ENCODE data around the gene TAS1R3.

- no peak for TF ChIP-seq CTCF (IDR thresholded peaks at IDR 0.05)
- TF ChIP-seq POLR2A (IDR thresholded peaks at IDR 0.05): no peak
Measured at GRCh38 chr1:1314678-1315335, 16.3 kb upstream of the TAS1R3 start.
